ENCODE data around the gene WDR44. TPM values are rescaled to one million over a fixed set of nuclear protein-coding genes. Genes with fewer than 3 reads are reported as not detected.

Gene WDR44
- total and polyA plus RNA-seq, 8 donors, result 2.2 to 8.9 (median 4.2) TPM

DNA sequence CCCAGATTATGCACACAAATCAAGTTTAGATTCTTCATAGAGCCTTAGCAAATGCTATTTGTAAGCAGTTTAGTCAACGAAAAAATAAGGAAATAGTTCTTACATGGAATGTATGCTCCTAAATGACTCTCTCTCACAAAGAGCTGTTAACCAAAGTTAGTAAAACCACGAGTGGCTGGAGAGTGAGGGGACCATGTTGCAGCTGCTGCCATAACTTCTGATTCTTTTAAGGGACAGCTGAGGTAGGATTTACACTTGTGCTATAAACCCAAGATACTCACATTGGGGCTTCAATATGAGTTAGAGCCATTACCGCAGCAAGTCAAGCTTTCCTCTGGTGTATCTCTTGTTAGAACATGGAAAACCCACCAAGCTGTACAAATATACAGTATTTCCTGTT is 152.4 kb downstream of the WDR44 start:
- H3K36me3 ChIP-seq, result no peaks in the 10 kb centered on the region
- peaks cover 0 to 11% (median 0%) of the 10 kb centered on the region in 4 donors for H3K27me3 ChIP-seq
- ATAC-seq, result no peak
- no peak overlapping the region for H3K4me3 ChIP-seq
- no peak overlapping the region for H3K27ac ChIP-seq
- no peaks in the 10 kb centered on the region for H3K9me3 ChIP-seq
- no peaks in the 10 kb centered on the region for H3K4me1 ChIP-seq
- DNase-seq, result no peak
- no peak for FAIRE-seq
- TF ChIP-seq, protein P1, sequence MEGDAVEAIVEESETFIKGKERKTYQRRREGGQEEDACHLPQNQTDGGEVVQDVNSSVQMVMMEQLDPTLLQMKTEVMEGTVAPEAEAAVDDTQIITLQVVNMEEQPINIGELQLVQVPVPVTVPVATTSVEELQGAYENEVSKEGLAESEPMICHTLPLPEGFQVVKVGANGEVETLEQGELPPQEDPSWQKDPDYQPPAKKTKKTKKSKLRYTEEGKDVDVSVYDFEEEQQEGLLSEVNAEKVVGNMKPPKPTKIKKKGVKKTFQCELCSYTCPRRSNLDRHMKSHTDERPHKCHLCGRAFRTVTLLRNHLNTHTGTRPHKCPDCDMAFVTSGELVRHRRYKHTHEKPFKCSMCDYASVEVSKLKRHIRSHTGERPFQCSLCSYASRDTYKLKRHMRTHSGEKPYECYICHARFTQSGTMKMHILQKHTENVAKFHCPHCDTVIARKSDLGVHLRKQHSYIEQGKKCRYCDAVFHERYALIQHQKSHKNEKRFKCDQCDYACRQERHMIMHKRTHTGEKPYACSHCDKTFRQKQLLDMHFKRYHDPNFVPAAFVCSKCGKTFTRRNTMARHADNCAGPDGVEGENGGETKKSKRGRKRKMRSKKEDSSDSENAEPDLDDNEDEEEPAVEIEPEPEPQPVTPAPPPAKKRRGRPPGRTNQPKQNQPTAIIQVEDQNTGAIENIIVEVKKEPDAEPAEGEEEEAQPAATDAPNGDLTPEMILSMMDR (IDR thresholded peaks at IDR 0.05), result no peak
- WGBS, 2 donors, result 56 to 74% methylated on average over 3 of the region's 3 CpGs
- intact Hi-C loops (cut with DNase I), result no loop called here

DNA sequence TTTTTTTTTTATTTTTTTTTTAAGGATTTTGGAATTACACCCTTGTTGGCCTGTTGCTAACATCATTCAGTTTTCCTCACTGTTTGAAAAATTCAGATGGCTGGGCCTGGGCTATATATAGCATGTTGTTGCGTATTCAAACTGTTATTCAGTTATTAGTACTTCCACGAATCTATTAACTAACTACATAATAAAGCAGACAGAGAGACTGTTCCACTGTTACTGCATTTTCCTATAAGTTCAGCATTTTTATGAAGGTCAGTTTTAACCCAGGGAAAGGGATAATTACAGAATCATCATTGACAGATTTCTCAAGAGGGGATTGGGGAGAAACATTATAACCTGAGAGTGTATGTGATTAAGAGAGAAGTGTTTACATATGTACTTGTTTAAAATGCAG is 152.8 kb downstream of the WDR44 start:
- Histone ChIP-seq H3K27me3 (peaks cover 0 to 11% (median 0%) of the 10 kb centered on the region in 4 donors), H3K27ac (no peak overlapping the region), H3K4me1 (no peaks in the 10 kb centered on the region), H3K36me3 (no peaks in the 10 kb centered on the region), H3K4me3 (no peak overlapping the region), H3K9me3 (no peaks in the 10 kb centered on the region)
- intact Hi-C loops (cut with DNase I), result no loop called here
- WGBS, 2 donors, result 61 to 77% methylated on average over 2 of the region's 2 CpGs
- no peak for ATAC-seq
- no peak for DNase-seq
- TF ChIP-seq, protein P1 (IDR thresholded peaks at IDR 0.05), result no peak
- no peak for FAIRE-seq

DNA sequence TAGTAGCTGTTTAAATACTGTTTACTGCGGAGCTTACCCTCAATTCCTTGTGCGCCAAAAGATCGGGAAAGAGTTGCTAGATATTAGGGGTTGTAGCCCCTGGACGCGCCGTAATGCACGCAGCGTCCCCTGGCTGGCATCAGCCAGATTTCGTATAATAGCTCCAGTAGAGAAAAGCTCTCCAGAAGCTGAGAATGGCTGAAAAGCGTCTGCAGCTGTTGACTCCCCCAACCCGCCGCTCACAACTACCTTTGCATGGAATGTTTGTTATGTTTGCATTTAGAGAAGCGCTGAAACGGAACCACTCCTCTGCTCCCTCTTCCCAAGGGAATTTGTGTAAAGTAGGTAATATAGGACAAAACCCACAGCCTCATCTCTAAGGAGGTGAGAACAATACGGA is 153.4 kb downstream of the WDR44 start:
- intact Hi-C loops (cut with DNase I), result no loop called here
- Histone ChIP-seq H3K27me3 (peaks cover 0 to 11% (median 0%) of the 10 kb centered on the region in 4 donors), H3K27ac (no peak overlapping the region), H3K36me3 (no peaks in the 10 kb centered on the region), H3K9me3 (no peaks in the 10 kb centered on the region), H3K4me1 (no peaks in the 10 kb centered on the region), H3K4me3 (no peak overlapping the region)
- whole genome bisulfite sequencing, 2 donors, result 60 to 70% methylated on average over 15 of the region's 15 CpGs
- TF ChIP-seq, protein P1 (IDR thresholded peaks at IDR 0.05), result no peak
- DNase-seq (no peak), ATAC-seq (no peak), FAIRE-seq (no peak)

Small RNA genes within 50 kb of the gene (microRNA-seq; reads per million reads assigned to microRNA genes)
- 5.3 to 64.5 reads per million in 2 donors for gene MIR1277

Other genes starting within 250 kb of the WDR44 start
- gene KLHL13, start 229.3 kb upstream of the WDR44 start, total RNA-seq, result 1 to 10 TPM; 1.7 to 4.9 (median 3.4) TPM
- 1 to 10 TPM; 1.1 to 1.5 TPM for gene KLHL13, start 229.3 kb upstream of the WDR44 start, polyA plus RNA-seq
- gene DOCK11, start 149.7 kb downstream of the WDR44 start, total RNA-seq, result 1 to 10 TPM in 3 of 6 donors, under 1 TPM in 3; 0.65 to 8.1 (median 2.0) TPM
- 1 to 10 TPM; 2.0 to 2.8 TPM for gene DOCK11, start 149.7 kb downstream of the WDR44 start, polyA plus RNA-seq

Measured in pancreas (tissue), 10 donors.